Endothelial cell of umbilical vein (primary cell): ENCODE measurements around the gene WDFY2. TPM values are rescaled to one million over a fixed set of nuclear protein-coding genes. Genes with fewer than 3 reads are reported as not detected.

Experiments used
- BruUV-seq: library from RNA; stranded (reverse); fragments of 400-500 nt; replicated peaks from 2 replicates; lab custom pipeline; 2021; lab: Mats Ljungman, UMichigan
- CTCF ChIA-PET: fragments of 300-600, 350-600 bp; sonication (Branson Sonifier 250); formaldehyde crosslinking; loops from one replicate; lab custom pipeline; 2021; ENCODE audit warnings: antibody characterized with exemption, inconsistent platforms; lab: Charles Lee
- POLR2A ChIA-PET: fragments of 300-600, 350-600 bp; sonication (Branson Sonifier 250); formaldehyde crosslinking; loops from one replicate; lab custom pipeline; 2021; ENCODE audit warnings: antibody characterized with exemption, inconsistent platforms; lab: Charles Lee
- DNase-seq: peaks from one replicate; pipeline ENCODE4 v3.0.0-alpha.2; 2011; ENCODE audit warnings: low read depth, low spot score
- FAIRE-seq: peaks from 2 replicates; lab custom pipeline; 2011; peaks lifted over from hg19 to GRCh38; lab: Jason Lieb, UNC
- H2AFZ ChIP-seq: 2 replicates; pipeline ENCODE4 v1.6.0; 2012; ENCODE audit warnings: low read depth, low read length, control low read depth, inconsistent platforms
- H3K27ac ChIP-seq: 2 replicates; pipeline ENCODE4 v1.5.1; 2011; ENCODE audit warnings: low read depth, mild to moderate bottlenecking, control low read depth, low read length, moderate library complexity; ENCODE audit not compliant: insufficient read depth
- H3K27me3 ChIP-seq, 2 experiments: 2 replicates each; pipeline versions ENCODE4 v1.6.0 to v1.6.1; 2011; ENCODE audit warnings: low read length in 2 of 2, mixed read lengths in 1 of 2; ENCODE audit not compliant: control insufficient read depth in 2 of 2, insufficient read depth in 2 of 2
- H3K36me3 ChIP-seq, 2 experiments: 2 replicates in 1 of 2; 3 replicates in 1 of 2; pipeline ENCODE4 v1.5.1; 2011; ENCODE audit warnings: low read length in 2 of 2, mild to moderate bottlenecking in 1 of 2, moderate library complexity in 1 of 2; ENCODE audit not compliant: control insufficient read depth in 2 of 2, insufficient read depth in 2 of 2; ENCODE audit errors: extremely low read depth in 1 of 2
- H3K4me1 ChIP-seq: 3 replicates; pipeline ENCODE4 v1.5.1; 2011; ENCODE audit warnings: mild to moderate bottlenecking, low read length; ENCODE audit not compliant: control insufficient read depth, insufficient read depth; ENCODE audit errors: extremely low read depth
- H3K4me2 ChIP-seq: 2 replicates; pipeline ENCODE4 v1.6.1; 2011; ENCODE audit warnings: low read length, control low read depth, mixed read lengths; ENCODE audit not compliant: insufficient read depth
- H3K4me3 ChIP-seq, 3 experiments: fragments of 200-600 bp in 1 of 3; sonication (generic), shearing (Covaris generic) in 1 of 3; replicated peaks in 1 of 3; 2 replicates each; pipeline ENCODE4 v1.5.1; 2011 to 2016; ENCODE audit warnings: control low read depth in 3 of 3, low read length in 3 of 3, mild to moderate bottlenecking in 2 of 3, inconsistent platforms in 1 of 3, low read depth in 1 of 3, moderate library complexity in 1 of 3; ENCODE audit not compliant: insufficient read depth in 1 of 3
- H3K79me2 ChIP-seq: 2 replicates; pipeline ENCODE4 v1.6.0; 2012; ENCODE audit warnings: low read length, inconsistent platforms; ENCODE audit not compliant: control insufficient read depth, insufficient read depth
- H3K9ac ChIP-seq: replicated peaks from 2 replicates; pipeline ENCODE3; 2011; ENCODE audit warnings: low read length, control low read depth; ENCODE audit not compliant: insufficient read depth; ENCODE audit errors: extremely low read depth
- H3K9me1 ChIP-seq: replicated peaks from 3 replicates; pipeline ENCODE4 v1.6.0; 2011; ENCODE audit warnings: mild to moderate bottlenecking, low read length; ENCODE audit not compliant: control insufficient read depth, insufficient read depth; ENCODE audit errors: extremely low read depth
- H3K9me3 ChIP-seq: replicated peaks from 2 replicates; pipeline ENCODE4 v1.5.1; 2012; ENCODE audit warnings: low read length, inconsistent platforms; ENCODE audit not compliant: control insufficient read depth, insufficient read depth
- H4K20me1 ChIP-seq: replicated peaks from 2 replicates; pipeline ENCODE3; 2011; ENCODE audit warnings: mild to moderate bottlenecking, low read length; ENCODE audit not compliant: control insufficient read depth, insufficient read depth; ENCODE audit errors: extremely low read depth
- EZH2 ChIP-seq: IDR thresholded peaks from 2 replicates; pipeline ENCODE4 v1.6.1; 2012; ENCODE audit warnings: borderline replicate concordance, low read depth, mild to moderate bottlenecking, moderate library complexity, low read length, inconsistent platforms; ENCODE audit not compliant: severe bottlenecking
- MYC ChIP-seq: IDR thresholded peaks from one replicate; pipeline ENCODE4 v1.6.1; 2011; ENCODE audit warnings: mild to moderate bottlenecking, low read depth, low read length
- POLR2AphosphoS5 ChIP-seq: IDR thresholded peaks from 2 replicates; pipeline ENCODE4 v1.6.1; 2012; ENCODE audit warnings: low read depth, mild to moderate bottlenecking, control low read depth, low read length, moderate library complexity; ENCODE audit not compliant: insufficient read depth
- dilution Hi-C: fragments of 300-500 bp; cut with MboI; formaldehyde crosslinking; loops from one replicate; pipeline ENCODE4 v1.15.0; 2019; ENCODE audit warnings: low sequenced_read_pairs; ENCODE audit not compliant: extremely low pct_ligation_motif_present
- intact Hi-C: fragments of 100-400 bp; cut with micrococcal nuclease; formaldehyde crosslinking; loops from one replicate; pipeline ENCODE4 v1.10.0; 2022
- polyA plus RNA-seq, 4 experiments: library from polyadenylated mRNA; depleted of rRNA in 3 of 4; stranded (reverse) in 3 of 4; unstranded in 1 of 4; fragments of >200 nt; gene quantifications; 2 replicates each; pipeline versions ENCODE4 v1.2.1 to v1.2.3, GENCODE V29; 2011 to 2012; ENCODE audit warnings: missing spikeins in 1 of 4
- total RNA-seq: library from RNA; stranded (reverse); gene quantifications from 2 replicates; pipeline ENCODE4 v1.2.3, GENCODE V29; 2021
- TF ChIP-seq, protein P1 (sequence below): IDR thresholded peaks from 2 replicates; pipeline ENCODE4 v1.6.1; 2011; ENCODE audit not compliant: insufficient read depth, insufficient read length
- TF ChIP-seq, protein P2 (sequence below), 2 donors: IDR thresholded peaks; 1 replicate in 1 of 2; 2 replicates in 1 of 2; pipeline ENCODE4 v1.5.1; 2011; ENCODE audit warnings: low read length in 2 of 2, mild to moderate bottlenecking in 2 of 2, moderate library complexity in 2 of 2, control low read depth in 1 of 2, inconsistent platforms in 1 of 2, low read depth in 1 of 2; ENCODE audit not compliant: insufficient read depth in 1 of 2; ENCODE audit errors: extremely low read depth in 1 of 2

WDFY2 gene
- total and polyA plus RNA-seq, 2 donors (not counting 3 experiments of a cell fraction or from before 2014, with no cell fraction given) = 2.1 to 5.5 TPM

- Histone ChIP-seq H3K27me3 (no peaks in the 10 kb centered on the region), H3K9me3 (no peaks in the 10 kb centered on the region), H3K79me2 (no peaks in the 10 kb centered on the region), H3K4me2 (no peak overlapping the region), H3K4me3 (no peak overlapping the region), H3K36me3 (no peaks in the 10 kb centered on the region), H3K9me1 (no peaks in the 10 kb centered on the region), H3K27ac (no peak overlapping the region), H2AFZ (no peak overlapping the region), H3K9ac (no peak overlapping the region), H4K20me1 (no peaks in the 10 kb centered on the region), H3K4me1 (no peaks in the 10 kb centered on the region)
- DNase-seq (no peak), FAIRE-seq (no peak)
- POLR2A ChIA-PET = interaction anchor here (0.7 kb wide), 1 partner anchor 93 kb away, joined by 6 read pairs; no protein-coding TSS in a partner anchor
- CTCF ChIA-PET = interaction anchor here (0.9 to 1.0 kb wide), 2 partner anchors 13 to 65 kb away, joined by 3 to 4 read pairs; no protein-coding TSS in a partner anchor
- intact Hi-C loops = no loop called here
- TF ChIP-seq, protein P1, sequence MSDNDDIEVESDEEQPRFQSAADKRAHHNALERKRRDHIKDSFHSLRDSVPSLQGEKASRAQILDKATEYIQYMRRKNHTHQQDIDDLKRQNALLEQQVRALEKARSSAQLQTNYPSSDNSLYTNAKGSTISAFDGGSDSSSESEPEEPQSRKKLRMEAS = no peak
- no peak for TF ChIP-seq POLR2AphosphoS5
- TF ChIP-seq MYC = no peak
- dilution Hi-C loops = no loop called here
- no TSS peak for BruUV-seq
Measured at GRCh38 chr13:51684076-51684475, 99.8 kb downstream of the WDFY2 start.

DNA sequence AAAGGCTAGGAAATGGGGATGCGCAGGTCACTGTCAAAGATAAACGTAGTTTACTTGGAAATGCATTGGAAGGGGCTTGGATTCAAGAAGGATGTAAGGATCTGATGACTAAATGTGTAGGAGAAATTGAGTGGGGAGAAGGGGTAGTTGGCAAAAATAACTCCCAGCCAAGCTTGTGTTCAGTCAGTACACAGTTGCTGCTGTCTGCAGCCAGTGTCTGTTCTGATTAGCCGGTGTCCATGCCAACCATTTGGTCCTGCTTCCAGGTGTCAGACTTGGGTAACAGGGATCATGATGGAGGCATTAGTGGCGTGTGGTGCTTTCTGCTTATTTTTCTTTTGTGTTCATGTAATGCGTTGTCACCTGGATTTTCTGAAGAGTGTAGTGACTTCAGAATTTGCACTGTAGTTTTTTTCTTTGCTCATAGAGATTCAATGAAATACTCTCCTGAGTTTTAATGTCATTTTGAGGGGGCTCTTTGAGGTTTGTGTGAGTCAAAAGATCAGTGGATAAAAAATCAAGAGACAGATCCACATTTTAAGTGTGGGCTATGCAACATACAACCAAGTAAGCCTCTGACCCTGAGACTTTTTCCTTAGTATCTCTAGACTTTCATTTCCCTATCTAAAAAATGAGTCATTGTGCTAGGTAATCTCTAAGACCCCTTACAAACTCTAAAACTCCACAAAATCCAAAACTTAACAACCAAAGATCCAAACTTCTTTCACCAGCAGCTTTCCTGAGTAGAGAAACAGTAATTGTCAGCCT is 103.9 kb downstream of the WDFY2 start:
- H3K4me2 ChIP-seq = no peak overlapping the region
- H2AFZ ChIP-seq = no peak overlapping the region
- H3K79me2 ChIP-seq = no peaks in the 10 kb centered on the region
- H3K9me3 ChIP-seq = no peaks in the 10 kb centered on the region
- no peaks in the 10 kb centered on the region for H4K20me1 ChIP-seq
- H3K4me1 ChIP-seq = no peaks in the 10 kb centered on the region
- DNase-seq = no peak
- H3K9me1 ChIP-seq = no peaks in the 10 kb centered on the region
- ChIA-PET POLR2A (no interaction called here), CTCF (interaction anchor here (0.9 kb wide), 2 partner anchors 10 to 43 kb away, joined by 3 read pairs; no protein-coding TSS in a partner anchor)
- FAIRE-seq = no peak
- BruUV-seq = no TSS peak
- no peaks in the 10 kb centered on the region for H3K27me3 ChIP-seq
- no peaks in the 10 kb centered on the region for H3K36me3 ChIP-seq
- no peak overlapping the region for H3K27ac ChIP-seq
- no peak overlapping the region for H3K9ac ChIP-seq
- intact Hi-C loops (no loop called here), dilution Hi-C loops (no loop called here)
- H3K4me3 ChIP-seq = no peak overlapping the region
- TF ChIP-seq EZH2 = no peak
- TF ChIP-seq, protein P2, sequence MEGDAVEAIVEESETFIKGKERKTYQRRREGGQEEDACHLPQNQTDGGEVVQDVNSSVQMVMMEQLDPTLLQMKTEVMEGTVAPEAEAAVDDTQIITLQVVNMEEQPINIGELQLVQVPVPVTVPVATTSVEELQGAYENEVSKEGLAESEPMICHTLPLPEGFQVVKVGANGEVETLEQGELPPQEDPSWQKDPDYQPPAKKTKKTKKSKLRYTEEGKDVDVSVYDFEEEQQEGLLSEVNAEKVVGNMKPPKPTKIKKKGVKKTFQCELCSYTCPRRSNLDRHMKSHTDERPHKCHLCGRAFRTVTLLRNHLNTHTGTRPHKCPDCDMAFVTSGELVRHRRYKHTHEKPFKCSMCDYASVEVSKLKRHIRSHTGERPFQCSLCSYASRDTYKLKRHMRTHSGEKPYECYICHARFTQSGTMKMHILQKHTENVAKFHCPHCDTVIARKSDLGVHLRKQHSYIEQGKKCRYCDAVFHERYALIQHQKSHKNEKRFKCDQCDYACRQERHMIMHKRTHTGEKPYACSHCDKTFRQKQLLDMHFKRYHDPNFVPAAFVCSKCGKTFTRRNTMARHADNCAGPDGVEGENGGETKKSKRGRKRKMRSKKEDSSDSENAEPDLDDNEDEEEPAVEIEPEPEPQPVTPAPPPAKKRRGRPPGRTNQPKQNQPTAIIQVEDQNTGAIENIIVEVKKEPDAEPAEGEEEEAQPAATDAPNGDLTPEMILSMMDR (IDR thresholded peaks at IDR 0.05; ENCODE audit: extremely low read depth in 1 of 2, insufficient read depth in 1 of 2, low read depth in 1 of 2, low read length in 2 of 2) = no peak
